ENCODE results near the gene DLGAP1. TPM values are rescaled to one million over a fixed set of nuclear protein-coding genes. Genes with fewer than 3 reads are reported as not detected.

The DLGAP1 gene
- total and polyA plus RNA-seq, 10 of the 15 experiments (the other 5 are each of a cell fraction or from before 2014, with no cell fraction given), result 0.23 to 27.6 (median 1.9) TPM

DNA sequence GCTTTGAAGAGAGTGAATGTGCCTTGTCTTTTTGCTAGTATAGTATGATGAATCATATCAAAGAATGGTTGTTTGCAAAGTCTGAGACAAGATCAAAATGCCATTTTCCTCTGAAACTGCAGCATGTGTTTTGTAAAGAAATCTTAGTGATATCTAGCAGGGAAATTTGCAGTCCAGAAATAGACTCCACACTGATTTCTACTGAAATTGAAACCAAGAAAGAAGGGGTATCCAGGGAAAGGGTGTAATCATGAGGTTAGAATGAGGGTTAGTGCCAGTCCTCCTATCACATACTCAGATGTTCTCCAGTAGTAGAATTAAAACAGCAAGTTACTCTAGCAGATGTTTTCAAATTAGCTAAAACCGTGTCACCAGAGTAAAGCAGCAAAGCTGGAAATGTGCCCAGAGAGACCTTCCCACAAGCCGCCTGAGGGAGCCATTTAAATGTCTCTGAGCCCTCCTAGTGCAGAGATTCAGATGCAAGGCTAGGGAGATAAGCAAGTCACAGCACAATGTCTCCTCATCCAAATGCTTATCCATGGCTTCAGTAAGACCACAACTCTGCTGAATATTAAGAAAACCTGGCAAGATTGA lies 4.9 kb downstream of the DLGAP1 start (continued):
- TF ChIP-seq, protein P1, sequence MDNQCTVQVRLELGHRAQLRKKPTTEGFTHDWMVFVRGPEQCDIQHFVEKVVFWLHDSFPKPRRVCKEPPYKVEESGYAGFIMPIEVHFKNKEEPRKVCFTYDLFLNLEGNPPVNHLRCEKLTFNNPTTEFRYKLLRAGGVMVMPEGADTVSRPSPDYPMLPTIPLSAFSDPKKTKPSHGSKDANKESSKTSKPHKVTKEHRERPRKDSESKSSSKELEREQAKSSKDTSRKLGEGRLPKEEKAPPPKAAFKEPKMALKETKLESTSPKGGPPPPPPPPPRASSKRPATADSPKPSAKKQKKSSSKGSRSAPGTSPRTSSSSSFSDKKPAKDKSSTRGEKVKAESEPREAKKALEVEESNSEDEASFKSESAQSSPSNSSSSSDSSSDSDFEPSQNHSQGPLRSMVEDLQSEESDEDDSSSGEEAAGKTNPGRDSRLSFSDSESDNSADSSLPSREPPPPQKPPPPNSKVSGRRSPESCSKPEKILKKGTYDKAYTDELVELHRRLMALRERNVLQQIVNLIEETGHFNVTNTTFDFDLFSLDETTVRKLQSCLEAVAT (IDR thresholded peaks at IDR 0.05), result peak; percentile 37; the same call in 1 of the 2 replicates
- TF ChIP-seq POU2F2 (IDR thresholded peaks at IDR 0.05; ENCODE audit: borderline replicate concordance, low read depth, low read length) (no peak), CREB1 (IDR thresholded peaks at IDR 0.05; ENCODE audit: low read depth) (no peak), SIX5 (IDR thresholded peaks at IDR 0.05; ENCODE audit: low read depth, low read length, severe bottlenecking) (no peak), BRCA1 (IDR thresholded peaks at IDR 0.05; ENCODE audit: low read depth, low read length) (no peak), ASH2L (IDR thresholded peaks at IDR 0.05; ENCODE audit: borderline replicate concordance, low read depth) (no peak), SMAD1 (IDR thresholded peaks at IDR 0.05; ENCODE audit: low read depth, partially characterized antibody) (no peak), MEF2A (IDR thresholded peaks at IDR 0.05; ENCODE audit: insufficient read depth, low read depth, low read length) (no peak), MXI1 (IDR thresholded peaks at IDR 0.05; ENCODE audit: low read depth, low read length) (no peak)

DNA sequence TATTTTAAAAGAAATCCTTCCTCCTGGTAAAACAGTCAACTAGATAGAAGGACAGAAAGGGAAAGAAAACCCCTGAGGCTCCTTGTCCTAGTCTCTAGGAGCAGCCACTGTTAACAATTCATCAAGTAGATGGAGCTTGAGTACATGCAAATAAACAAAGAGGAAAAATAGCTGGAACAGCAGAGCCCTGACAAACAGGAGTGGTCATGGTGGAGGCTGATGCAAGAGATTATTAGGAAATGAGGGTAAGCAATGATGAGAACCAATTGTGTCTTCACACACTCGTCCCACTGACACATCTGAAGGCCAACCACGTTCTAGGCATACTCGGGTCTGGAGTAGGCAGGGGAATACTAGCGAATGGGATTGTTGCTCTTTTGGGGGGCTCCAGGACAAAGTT lies 9.2 kb downstream of the DLGAP1 start:
- no peak overlapping the region for H3K4me3 ChIP-seq
- no peak overlapping the region for H3K4me2 ChIP-seq (ENCODE audit: control insufficient read depth, insufficient read depth)
- no peaks in the 10 kb centered on the region for H3K4me1 ChIP-seq (ENCODE audit: control insufficient read depth, insufficient read depth, low read length)
- H3K27me3 ChIP-seq (replicated peaks in 1 of 2; ENCODE audit: control insufficient read depth in 2 of 2, insufficient read depth in 2 of 2, low read length in 1 of 2), result no peaks in the 10 kb centered on the region
- BruUV-seq (replicated peaks), result no TSS peak
- FAIRE-seq (no peak), ATAC-seq (no peak), DNase-seq (ENCODE audit: low read depth, low spot score) (no peak)
- no peak overlapping the region for H2AFZ ChIP-seq (ENCODE audit: control insufficient read depth, low read depth, low read length)
- CTCF ChIA-PET, result interaction anchor here (0.8 to 1.8 kb wide), 5 partner anchors 18 to 339 kb away, joined by 3 to 4 read pairs (median 3); no protein-coding TSS in a partner anchor
- RAD21 ChIA-PET (ENCODE audit: unreplicated experiment), result interaction anchor here (1.0 to 2.8 kb wide), 11 partner anchors 10 to 612 kb away, joined by 3 to 10 read pairs (median 5); no protein-coding TSS in a partner anchor
- 1% methylated on average over 4 of the region's 4 CpGs for WGBS (ENCODE audit: insufficient coverage, insufficient replicate concordance, low lambda C conversion rate, missing lambda C conversion rate)
- in situ Hi-C loops (cut with MboI), result no loop called here
- SMC1A ChIA-PET (ENCODE audit: uncharacterized antibody, unreplicated experiment), result interaction anchor here (0.6 to 4.1 kb wide), 19 partner anchors 10 to 585 kb away, joined by 3 to 28 read pairs (median 4); no protein-coding TSS in a partner anchor
- no peaks in the 10 kb centered on the region for H3K9me3 ChIP-seq (replicated peaks; ENCODE audit: control insufficient read depth, insufficient read depth, low read length)
- no peaks in the 10 kb centered on the region for H3K79me2 ChIP-seq (ENCODE audit: control insufficient read depth, insufficient read depth, low read length)
- intact Hi-C loops (cut with micrococcal nuclease; ENCODE audit: unreplicated experiment), result loop anchor here (5.0 kb wide), 1 partner anchor 44 kb away; no protein-coding TSS in a partner anchor
- no peaks in the 10 kb centered on the region for H4K20me1 ChIP-seq (ENCODE audit: control insufficient read depth, insufficient read depth)
- POLR2A ChIA-PET, result interaction anchor here (1.0 to 1.8 kb wide), 3 partner anchors 10 to 45 kb away, joined by 3 to 7 read pairs (median 4); partner anchors contain the start of gene DLGAP1
- no peak overlapping the region for H3K9ac ChIP-seq (ENCODE audit: control insufficient read depth, insufficient read depth, low read length)
- H3K27ac ChIP-seq (ENCODE audit: control insufficient read depth, insufficient read depth), result no peak overlapping the region
- H3K36me3 ChIP-seq (ENCODE audit: control insufficient read depth in 2 of 2, insufficient read depth in 2 of 2, low read length in 1 of 2), result no peaks in the 10 kb centered on the region
- TF ChIP-seq IRF4 (IDR thresholded peaks at IDR 0.05; ENCODE audit: low read depth, low read length), result no peak
- no peak for TF ChIP-seq POU2F2 (IDR thresholded peaks at IDR 0.05; ENCODE audit: borderline replicate concordance, low read depth, low read length)
- no peak for TF ChIP-seq FOXK2 (IDR thresholded peaks at IDR 0.05)
- TF ChIP-seq CHD2 (IDR thresholded peaks at IDR 0.05; ENCODE audit: borderline replicate concordance, low read depth, low read length), result no peak
- TF ChIP-seq, protein P2, sequence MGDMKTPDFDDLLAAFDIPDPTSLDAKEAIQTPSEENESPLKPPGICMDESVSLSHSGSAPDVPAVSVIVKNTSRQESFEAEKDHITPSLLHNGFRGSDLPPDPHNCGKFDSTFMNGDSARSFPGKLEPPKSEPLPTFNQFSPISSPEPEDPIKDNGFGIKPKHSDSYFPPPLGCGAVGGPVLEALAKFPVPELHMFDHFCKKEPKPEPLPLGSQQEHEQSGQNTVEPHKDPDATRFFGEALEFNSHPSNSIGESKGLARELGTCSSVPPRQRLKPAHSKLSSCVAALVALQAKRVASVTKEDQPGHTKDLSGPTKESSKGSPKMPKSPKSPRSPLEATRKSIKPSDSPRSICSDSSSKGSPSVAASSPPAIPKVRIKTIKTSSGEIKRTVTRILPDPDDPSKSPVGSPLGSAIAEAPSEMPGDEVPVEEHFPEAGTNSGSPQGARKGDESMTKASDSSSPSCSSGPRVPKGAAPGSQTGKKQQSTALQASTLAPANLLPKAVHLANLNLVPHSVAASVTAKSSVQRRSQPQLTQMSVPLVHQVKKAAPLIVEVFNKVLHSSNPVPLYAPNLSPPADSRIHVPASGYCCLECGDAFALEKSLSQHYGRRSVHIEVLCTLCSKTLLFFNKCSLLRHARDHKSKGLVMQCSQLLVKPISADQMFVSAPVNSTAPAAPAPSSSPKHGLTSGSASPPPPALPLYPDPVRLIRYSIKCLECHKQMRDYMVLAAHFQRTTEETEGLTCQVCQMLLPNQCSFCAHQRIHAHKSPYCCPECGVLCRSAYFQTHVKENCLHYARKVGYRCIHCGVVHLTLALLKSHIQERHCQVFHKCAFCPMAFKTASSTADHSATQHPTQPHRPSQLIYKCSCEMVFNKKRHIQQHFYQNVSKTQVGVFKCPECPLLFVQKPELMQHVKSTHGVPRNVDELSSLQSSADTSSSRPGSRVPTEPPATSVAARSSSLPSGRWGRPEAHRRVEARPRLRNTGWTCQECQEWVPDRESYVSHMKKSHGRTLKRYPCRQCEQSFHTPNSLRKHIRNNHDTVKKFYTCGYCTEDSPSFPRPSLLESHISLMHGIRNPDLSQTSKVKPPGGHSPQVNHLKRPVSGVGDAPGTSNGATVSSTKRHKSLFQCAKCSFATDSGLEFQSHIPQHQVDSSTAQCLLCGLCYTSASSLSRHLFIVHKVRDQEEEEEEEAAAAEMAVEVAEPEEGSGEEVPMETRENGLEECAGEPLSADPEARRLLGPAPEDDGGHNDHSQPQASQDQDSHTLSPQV (IDR thresholded peaks at IDR 0.05), result no peak
